Fibroblast of skin of right biceps (primary cell): Measurements from ENCODE around the gene TSPYL6.
A peak's percentile ranks its signal among the peaks of the same experiment; 100 is the strongest.

Source experiments
- DNase-seq: peaks from one replicate; pipeline ENCODE4 v3.0.0-alpha.2; 2013

Gene TSPYL6

DNA sequence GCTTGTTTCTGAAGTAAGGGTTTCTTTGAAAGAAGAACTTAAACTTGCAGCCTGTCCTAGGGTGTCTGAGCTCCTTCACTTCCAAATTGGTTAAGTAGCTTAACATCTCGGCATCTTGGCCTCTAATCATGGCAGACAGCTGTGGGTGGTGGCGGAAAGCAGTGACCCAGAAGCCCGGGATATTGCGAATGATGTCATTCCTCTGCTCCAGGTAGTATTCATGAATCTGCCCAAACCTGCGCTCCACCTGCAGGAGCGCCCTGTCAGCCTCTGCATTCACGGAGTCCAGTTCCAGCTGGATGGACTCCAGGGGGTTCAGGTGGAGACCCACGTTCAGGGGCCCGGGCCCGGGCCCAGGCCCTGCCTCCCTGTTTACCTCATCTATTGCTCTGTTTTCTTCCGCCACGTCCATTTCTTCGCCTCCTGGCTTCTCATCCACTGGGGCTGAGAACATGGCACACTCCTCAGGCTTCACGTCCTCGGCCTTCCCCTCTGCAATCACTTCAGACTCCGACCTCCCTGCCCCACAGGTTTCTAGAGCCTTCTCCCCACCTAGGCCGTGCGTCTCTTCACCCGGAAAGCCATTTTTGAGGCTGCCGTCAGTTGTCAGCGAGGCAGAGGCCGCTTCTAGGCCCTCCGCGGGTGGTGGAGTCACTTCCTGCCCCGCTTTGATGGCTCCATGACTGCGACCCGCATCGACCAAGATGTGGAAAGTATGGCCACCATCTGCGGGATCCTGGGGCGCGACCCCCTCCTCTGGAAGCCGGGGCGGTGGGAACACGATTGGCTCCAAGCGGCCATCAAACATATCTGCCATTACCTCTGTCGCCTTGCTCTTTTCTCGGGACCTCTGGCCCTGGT lies 569 bp downstream of the TSPYL6 start:
- no peak for DNase-seq

GRCh38 chr2:54254180-54254579 lies 1.8 kb downstream of the TSPYL6 start:
- no peak for DNase-seq

DNA sequence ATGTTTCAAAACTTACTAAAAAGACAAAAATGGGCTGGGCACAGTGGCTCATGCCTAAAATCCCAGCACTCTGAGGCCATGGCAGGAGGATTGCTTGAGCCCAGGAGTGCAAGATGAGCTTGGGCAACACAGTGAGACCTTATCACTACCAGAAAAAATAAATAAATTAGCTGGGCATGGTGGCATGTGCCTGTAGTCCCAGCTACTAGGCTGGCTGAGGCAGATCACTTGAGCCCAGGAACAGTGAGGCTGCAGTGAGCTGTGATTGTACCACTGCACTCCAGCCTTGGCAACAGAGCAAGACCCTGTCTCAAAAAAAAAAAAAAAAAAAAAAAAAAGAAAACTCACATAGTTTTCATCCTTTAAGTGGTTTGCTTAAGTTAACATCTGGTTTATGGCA lies 6.4 kb downstream of the TSPYL6 start:
- DNase-seq = no peak

DNA sequence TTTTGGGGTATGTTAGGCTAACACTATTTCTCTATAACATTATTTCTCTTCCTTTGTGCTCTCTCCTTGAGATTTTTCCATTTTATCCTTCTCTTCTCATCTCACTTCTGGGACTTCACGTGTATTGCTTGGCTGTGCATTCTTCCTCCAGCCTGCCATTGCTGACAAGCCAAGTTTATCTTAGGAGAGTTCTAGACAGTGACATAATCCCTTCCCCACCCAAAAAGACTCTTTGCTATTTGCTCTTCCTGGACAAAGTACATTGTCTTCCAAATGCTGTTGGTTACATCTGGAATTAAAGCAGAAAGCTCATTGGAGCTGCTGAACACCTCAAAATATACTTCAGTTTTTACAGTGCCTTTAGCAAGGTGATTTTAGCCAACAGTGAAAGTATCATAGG lies 8.9 kb downstream of the TSPYL6 start:
- no peak for DNase-seq

GRCh38 chr2:54240515-54241469 lies 15.2 kb downstream of the TSPYL6 start:
- peak; percentile 69 for DNase-seq

GRCh38 chr2:54239427-54239826 lies 16.6 kb downstream of the TSPYL6 start:
- peak; percentile 92 for DNase-seq

- no peak for DNase-seq
Measured at GRCh38 chr2:54237428-54237827, 18.6 kb downstream of the TSPYL6 start.

- DNase-seq = no peak
Measured at GRCh38 chr2:54233832-54234649, 22.0 kb downstream of the TSPYL6 start.

DNA sequence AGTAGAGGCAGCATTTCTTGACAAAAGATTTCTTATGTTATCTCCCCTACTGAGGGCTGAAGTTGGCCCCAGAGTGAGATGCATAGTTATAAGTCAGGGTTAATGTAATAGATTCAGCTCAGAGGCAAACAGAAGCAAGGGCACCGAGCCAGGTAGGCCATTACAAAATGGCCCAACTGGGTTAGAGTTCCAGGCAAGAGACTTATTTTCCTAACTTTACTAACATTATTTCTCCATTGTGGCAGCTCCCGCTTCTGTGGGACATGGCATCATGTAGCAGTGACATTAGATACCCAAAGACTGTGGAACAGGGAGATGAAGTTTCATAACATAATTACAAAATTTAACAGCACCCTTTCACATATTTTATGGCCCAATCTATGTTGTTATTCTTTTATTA lies 27.1 kb downstream of the TSPYL6 start:
- DNase-seq = no peak

- DNase-seq = no peak
Measured at GRCh38 chr2:54227798-54228197, 28.2 kb downstream of the TSPYL6 start.

DNA sequence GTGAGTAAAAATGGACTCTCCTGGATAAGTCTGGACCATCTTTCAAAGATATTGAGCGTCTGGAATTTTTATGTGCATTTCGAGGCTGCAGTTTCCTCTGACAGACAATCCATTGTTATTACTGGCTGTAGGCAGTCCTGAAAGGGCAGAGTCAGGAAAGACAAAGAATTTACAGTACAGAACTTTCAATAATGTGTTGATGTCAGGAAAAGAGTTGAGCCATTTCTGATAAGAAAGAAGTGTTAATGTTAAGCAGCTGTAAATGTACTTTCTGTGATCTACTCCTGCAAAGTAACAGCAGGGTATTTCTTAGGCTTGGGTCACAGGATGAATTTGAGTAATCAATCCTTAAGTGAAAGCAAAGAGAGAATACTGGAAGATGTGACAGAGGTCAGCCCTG lies 29.8 kb downstream of the TSPYL6 start:
- no peak for DNase-seq

DNA sequence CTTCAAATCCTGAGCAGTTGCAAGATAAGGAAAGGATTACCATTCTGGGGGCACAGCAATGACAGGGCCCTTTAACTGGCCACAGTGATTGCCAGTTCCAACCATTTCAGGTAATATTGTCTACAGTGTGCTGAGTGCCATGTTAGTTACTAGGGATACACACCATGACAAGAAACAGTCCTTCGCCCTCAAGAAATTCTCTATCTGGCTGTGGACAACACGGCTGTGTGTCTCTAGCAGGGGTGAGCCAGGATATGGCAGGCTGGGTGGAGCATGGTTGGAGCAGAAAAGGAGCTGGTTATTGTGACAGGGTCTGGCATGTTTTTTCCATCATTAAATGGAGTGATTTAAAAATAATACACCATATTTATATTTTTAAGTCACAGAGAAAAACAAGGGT lies 31.0 kb downstream of the TSPYL6 start:
- DNase-seq = no peak

- no peak for DNase-seq
Measured at GRCh38 chr2:54213082-54213481, 42.9 kb downstream of the TSPYL6 start.

DNA sequence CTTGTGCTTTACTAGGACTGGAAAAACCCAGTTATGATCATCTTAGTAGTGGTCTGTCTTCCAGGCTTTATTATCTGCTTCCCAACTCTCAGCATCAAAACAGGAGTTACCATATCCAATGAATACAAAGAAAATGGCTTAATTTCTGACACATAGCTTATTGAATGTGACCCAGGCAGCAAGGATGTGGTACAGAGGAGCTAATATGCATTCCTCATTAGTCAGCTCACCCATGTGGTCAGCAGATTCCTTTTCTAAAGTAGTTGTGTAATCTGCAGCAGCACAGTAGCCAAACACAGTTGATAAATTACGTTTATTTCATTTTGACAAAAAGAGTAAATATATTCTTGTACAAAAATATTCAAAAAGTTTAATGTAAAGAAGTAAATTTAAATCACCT lies 43.6 kb downstream of the TSPYL6 start:
- peak; percentile 96 for DNase-seq

DNA sequence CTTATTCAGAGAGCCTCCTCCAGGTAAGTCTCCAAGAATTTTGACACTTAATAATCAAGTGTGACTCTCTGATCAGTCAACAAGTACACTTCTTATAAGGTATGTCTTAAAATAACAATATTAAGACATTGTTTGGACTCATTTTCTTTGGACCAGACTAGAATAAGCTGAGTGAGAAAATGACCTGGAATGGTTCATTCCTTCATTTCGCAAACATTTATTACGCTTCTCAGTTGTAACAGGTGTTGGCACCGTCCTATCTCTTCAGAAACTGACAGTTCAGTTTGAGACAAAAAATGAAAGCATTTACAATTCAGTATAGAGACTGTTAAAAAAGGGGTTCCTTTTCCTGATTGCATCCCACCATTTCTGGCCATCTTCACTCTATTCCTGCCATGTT lies 46.6 kb downstream of the TSPYL6 start:
- no peak for DNase-seq

DNA sequence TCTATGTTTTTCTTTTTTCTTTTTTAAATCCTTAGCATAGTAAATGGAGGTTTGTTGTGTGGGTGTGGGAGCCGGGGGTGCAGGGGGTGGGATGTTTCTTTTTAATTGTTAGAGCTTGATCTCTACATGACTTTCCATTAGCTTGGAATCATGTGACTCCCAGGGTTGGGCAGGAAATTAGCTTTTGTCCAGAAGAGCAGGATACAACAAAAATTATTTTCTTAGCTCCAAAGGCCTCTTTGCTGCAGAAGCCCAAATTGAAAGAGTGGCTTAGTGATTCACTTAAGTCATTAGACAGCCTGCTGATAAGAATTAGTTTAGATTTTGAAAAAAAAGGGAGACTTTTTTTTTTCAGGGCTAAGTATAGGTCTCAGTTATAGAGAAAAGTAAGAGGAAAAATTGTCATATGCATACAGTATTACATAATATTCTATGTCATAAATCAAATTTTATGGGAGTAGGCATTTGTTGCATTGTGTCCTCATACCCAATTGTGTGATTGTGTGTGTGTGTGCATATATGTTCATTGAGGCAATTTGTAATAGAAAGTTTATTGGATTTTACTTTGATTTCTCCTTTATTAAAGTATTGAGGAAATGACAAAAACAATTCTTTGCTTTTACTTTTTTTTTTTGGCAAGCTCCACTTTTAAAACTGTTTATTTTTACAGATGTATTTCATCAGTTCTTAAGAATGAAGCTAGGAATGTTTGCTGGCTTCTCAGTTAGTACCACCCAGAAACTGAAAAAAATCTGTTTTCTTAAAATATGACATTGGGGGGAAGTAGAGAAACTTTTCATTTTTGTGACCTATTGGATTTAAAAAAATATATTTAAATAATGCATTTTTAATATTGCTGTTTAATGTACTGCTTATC lies 47.4 kb downstream of the TSPYL6 start:
- peak; percentile 70 for DNase-seq

DNA sequence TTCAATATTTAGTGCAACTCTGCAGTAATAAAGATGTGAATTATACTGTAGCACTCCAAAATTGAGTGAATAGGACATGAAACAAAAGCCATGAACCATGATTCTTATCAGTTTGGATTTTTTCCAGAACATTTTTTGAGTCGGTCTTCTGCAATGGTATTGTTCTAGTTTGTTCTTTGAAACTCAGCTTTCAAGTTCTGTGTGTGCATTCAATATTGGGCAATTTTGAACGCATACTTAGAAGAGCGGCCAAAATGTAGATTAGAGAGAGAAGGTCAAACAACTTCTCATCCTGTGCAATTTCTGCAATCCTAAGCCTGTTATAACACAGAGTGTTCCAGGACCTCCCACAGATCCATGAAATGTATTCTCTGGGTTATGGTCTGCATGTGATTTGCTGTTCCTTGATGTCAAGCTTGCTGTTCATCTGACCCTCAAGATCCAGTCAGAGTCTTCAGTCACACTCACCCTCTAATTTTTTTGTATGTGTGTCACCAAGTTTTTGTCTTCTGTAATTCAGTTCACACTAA lies 48.3 kb downstream of the TSPYL6 start:
- DNase-seq = peak; percentile 53

GRCh38 chr2:54206596-54206995 lies 49.4 kb downstream of the TSPYL6 start:
- DNase-seq = peak; percentile 50

DNA sequence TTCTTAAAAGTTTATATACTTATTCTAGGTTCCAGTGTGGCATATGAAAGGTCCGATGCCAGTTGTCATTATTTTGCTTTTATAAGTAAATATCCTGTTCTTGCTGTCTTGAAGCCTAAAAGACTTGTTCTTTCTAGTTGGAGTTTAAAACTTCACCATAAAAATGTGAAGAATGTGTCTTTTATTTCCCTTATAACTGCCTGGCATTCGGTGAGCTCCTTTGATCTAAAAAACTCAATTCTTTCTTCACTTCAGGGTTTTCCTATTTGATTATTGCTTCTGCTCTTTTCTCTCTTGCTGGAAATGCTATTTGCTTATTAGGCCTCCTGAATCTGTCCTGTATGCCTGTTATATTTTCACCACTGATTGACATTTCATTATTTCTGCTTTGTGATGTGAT lies 51.6 kb downstream of the TSPYL6 start:
- DNase-seq = no peak
